Measurements from ENCODE around the gene SARNP. TPM values are rescaled to one million over a fixed set of nuclear protein-coding genes. Genes with fewer than 3 reads are reported as not detected.

Gene SARNP
- total RNA-seq, 1 donor from 2014 or later = 98.7 TPM

DNA sequence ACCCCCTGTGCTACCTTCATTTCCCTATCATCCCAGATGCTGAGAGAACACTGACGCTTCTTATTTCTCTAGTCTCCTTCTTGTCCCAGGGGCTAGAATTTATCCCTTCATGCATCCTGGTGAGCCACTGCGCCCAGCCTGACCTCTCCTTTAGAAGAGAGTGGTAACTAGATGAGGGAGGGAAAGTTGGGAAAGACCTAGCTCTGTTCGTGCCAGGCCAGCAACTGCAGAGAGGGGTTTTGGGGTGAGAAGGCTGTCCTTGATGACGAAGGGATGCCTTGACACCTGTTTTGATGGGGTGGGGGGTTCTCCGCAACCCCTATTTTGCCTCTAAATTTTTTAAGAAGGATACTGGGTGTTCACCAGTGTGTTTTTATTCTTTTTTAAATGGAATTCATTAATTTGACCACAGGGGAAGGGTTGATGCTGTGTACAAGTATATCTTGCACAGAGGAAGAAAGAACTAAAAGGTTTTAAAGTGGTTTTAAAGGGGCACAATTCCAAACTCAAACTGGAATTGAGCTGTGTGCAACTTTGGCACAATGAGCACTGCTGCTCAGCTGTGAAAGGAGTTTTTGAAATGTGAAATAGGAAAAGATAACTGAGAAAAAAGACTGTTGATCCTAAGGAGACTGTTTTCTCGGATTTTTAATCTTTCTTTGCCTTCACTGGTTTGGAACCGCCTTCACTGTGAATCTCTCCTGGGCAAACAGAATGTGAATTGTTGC lies 32.3 kb upstream of the SARNP start:
- no peak for DNase-seq
- Mint-ChIP-seq H3K36me3 (ENCODE audit: unreplicated experiment) (no peaks in the 10 kb centered on the region), H3K27me3 (ENCODE audit: unreplicated experiment) (peaks cover 2% of the 10 kb centered on the region), H3K4me1 (ENCODE audit: low read depth, unreplicated experiment) (peaks cover 4% of the 10 kb centered on the region), H3K9me3 (ENCODE audit: unreplicated experiment) (no peaks in the 10 kb centered on the region), H3K4me3 (ENCODE audit: unreplicated experiment) (no peak overlapping the region), H3K27ac (ENCODE audit: unreplicated experiment) (no peak overlapping the region)
- TF ChIP-seq, protein P1, sequence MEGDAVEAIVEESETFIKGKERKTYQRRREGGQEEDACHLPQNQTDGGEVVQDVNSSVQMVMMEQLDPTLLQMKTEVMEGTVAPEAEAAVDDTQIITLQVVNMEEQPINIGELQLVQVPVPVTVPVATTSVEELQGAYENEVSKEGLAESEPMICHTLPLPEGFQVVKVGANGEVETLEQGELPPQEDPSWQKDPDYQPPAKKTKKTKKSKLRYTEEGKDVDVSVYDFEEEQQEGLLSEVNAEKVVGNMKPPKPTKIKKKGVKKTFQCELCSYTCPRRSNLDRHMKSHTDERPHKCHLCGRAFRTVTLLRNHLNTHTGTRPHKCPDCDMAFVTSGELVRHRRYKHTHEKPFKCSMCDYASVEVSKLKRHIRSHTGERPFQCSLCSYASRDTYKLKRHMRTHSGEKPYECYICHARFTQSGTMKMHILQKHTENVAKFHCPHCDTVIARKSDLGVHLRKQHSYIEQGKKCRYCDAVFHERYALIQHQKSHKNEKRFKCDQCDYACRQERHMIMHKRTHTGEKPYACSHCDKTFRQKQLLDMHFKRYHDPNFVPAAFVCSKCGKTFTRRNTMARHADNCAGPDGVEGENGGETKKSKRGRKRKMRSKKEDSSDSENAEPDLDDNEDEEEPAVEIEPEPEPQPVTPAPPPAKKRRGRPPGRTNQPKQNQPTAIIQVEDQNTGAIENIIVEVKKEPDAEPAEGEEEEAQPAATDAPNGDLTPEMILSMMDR (IDR thresholded peaks at IDR 0.05; ENCODE audit: partially characterized antibody, unreplicated experiment) = no peak

DNA sequence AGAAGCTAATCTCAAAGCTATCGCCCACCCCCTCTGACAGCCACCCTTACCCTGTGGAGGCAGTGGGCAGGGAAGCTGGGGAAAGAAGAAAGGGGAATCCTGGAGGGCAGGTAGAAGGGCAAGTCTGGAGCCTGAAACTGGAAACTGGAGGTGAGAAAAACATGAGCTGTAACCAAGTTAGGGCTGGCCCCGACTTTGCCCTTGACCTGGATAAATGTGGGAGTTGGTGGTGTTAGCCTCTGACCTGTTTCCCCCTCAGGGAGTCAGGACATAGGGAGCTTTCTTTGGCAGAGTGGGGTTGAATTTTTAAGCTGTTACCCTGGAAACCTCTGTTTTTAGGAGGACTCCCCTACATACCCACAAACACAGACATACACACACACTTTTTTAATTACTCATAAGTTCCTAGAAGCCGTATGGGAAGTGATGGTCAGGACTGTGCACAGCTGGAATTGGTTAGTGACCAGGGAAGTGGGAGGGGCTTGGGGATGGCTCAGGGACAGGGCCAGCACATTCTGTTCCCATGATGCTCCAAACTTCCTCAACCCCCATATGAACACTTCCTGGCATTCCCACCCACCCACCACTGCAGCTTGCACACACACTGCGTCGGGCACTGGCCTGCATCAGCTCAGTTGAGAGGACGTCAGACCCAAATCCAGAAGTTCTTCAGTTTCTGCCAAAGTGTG lies 30.2 kb upstream of the SARNP start:
- Mint-ChIP-seq H3K36me3 (ENCODE audit: unreplicated experiment) (no peaks in the 10 kb centered on the region), H3K4me1 (ENCODE audit: low read depth, unreplicated experiment) (peaks cover 4% of the 10 kb centered on the region), H3K9me3 (ENCODE audit: unreplicated experiment) (no peaks in the 10 kb centered on the region), H3K27ac (ENCODE audit: unreplicated experiment) (no peak overlapping the region), H3K27me3 (ENCODE audit: unreplicated experiment) (peaks cover 2% of the 10 kb centered on the region), H3K4me3 (ENCODE audit: unreplicated experiment) (no peak overlapping the region)
- TF ChIP-seq, protein P1 (IDR thresholded peaks at IDR 0.05; ENCODE audit: partially characterized antibody, unreplicated experiment) = no peak
- no peak for DNase-seq

DNA sequence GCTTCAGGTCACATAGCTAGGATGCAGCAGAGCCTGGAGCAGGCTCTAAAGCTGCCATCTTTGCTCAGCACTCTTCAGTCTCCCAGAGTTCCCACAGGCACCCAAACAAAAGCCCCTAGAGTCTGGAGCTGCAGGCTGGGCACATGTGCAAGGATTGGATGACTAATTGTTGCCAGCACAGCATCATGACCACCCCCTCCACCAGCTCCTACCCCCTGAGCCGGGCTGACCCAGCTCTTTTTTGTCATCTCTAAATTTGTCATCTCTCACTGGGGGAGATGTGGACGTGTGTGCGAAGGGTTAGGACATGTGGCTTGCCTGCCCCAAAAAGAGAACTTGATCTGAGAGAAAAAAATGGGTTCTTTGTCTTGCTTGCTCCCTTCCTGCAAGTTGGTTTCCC lies 29.5 kb upstream of the SARNP start:
- TF ChIP-seq, protein P1 (IDR thresholded peaks at IDR 0.05; ENCODE audit: partially characterized antibody, unreplicated experiment) = no peak

DNA sequence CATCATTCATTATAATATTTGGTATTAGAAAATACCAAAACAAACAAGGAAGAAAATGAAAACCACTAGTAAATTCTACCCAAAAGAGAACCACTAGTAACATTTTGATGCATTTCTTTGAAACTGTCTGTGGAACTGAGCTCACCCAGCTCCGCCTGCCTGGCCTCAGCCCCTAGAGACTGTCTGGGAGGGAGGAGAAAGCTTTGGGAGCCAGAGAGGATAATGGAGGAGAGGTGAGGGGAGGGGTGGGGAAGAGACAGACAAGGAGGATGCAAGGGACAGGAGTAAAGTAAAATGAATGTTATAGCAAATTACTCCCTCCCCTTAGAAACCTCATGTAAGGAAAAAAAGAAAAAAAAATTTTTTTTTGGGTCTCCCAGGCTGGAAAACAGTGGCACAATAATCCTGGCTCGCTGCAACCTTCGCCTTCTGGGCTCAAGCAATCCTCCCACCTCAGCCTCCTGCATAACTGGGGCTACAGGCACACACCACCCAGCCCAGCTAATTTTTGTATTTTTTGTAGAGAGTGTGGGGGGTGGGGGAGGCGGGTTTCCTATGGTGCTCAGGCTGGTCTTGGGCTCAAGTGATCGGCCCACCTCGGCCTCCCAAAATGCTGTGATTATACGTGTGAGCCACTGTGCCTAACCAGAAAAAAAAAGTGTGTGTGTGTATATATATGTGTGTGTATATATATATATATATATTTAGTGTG lies 28.4 kb upstream of the SARNP start:
- no peak overlapping the region for H3K27ac Mint-ChIP-seq (ENCODE audit: unreplicated experiment)
- TF ChIP-seq, protein P1 (IDR thresholded peaks at IDR 0.05; ENCODE audit: partially characterized antibody, unreplicated experiment) = no peak
- no peak overlapping the region for H3K4me3 Mint-ChIP-seq (ENCODE audit: unreplicated experiment)
- peak; percentile 38 for DNase-seq
- peaks cover 2% of the 10 kb centered on the region for H3K27me3 Mint-ChIP-seq (ENCODE audit: unreplicated experiment)
- H3K4me1 Mint-ChIP-seq (ENCODE audit: low read depth, unreplicated experiment) = peaks cover 4% of the 10 kb centered on the region
- peaks cover 2% of the 10 kb centered on the region for H3K9me3 Mint-ChIP-seq (ENCODE audit: unreplicated experiment)
- no peaks in the 10 kb centered on the region for H3K36me3 Mint-ChIP-seq (ENCODE audit: unreplicated experiment)

More for the DNA sequence above, 29.5 kb upstream of the SARNP start:
- H3K9me3 Mint-ChIP-seq (ENCODE audit: unreplicated experiment) = no peaks in the 10 kb centered on the region
- H3K4me1 Mint-ChIP-seq (ENCODE audit: low read depth, unreplicated experiment) = peaks cover 4% of the 10 kb centered on the region
- H3K36me3 Mint-ChIP-seq (ENCODE audit: unreplicated experiment) = no peaks in the 10 kb centered on the region
- no peak overlapping the region for H3K4me3 Mint-ChIP-seq (ENCODE audit: unreplicated experiment)
- no peak overlapping the region for H3K27ac Mint-ChIP-seq (ENCODE audit: unreplicated experiment)
- DNase-seq = no peak
- peaks cover 2% of the 10 kb centered on the region for H3K27me3 Mint-ChIP-seq (ENCODE audit: unreplicated experiment)
